Stimulated activated CD4-positive, alpha-beta T cell treated with anti-CD3 and anti-CD28 coated beads, Interleukin-2, amount 100 ng/mL, for 4 hours (primary cell): ENCODE data around the gene OSBPL3.

Experiments used
- DNase-seq: peaks from one replicate; pipeline ENCODE4 v3.0.0-alpha.2; 2020; ENCODE audit warnings: low read depth

Gene OSBPL3

GRCh38 chr7:24793982-24794648 lies 185.9 kb downstream of the OSBPL3 start:
- DNase-seq, result no peak

- DNase-seq, result no peak
These were observed 190.9 kb downstream of the OSBPL3 start for GRCh38 chr7:24788961-24789576.

GRCh38 chr7:24788075-24788474 lies 191.9 kb downstream of the OSBPL3 start:
- DNase-seq, result no peak

GRCh38 chr7:24786941-24787340 lies 193.0 kb downstream of the OSBPL3 start:
- DNase-seq, result no peak

GRCh38 chr7:24786306-24786705 lies 193.7 kb downstream of the OSBPL3 start:
- DNase-seq, result no peak

- DNase-seq, result no peak
These were observed 195.7 kb downstream of the OSBPL3 start for GRCh38 chr7:24784277-24784676.

- no peak for DNase-seq
These were observed 196.3 kb downstream of the OSBPL3 start for GRCh38 chr7:24783698-24784097.

GRCh38 chr7:24781106-24781505 lies 198.9 kb downstream of the OSBPL3 start:
- no peak for DNase-seq

GRCh38 chr7:24779283-24779655 lies 200.7 kb downstream of the OSBPL3 start:
- DNase-seq, result no peak

- no peak for DNase-seq
These were observed 201.3 kb downstream of the OSBPL3 start for GRCh38 chr7:24778543-24779282.

GRCh38 chr7:24777806-24778205 lies 202.2 kb downstream of the OSBPL3 start:
- no peak for DNase-seq

- no peak for DNase-seq
These were observed 206.3 kb downstream of the OSBPL3 start for GRCh38 chr7:24773646-24774045.

- no peak for DNase-seq
These were observed 210.1 kb downstream of the OSBPL3 start for GRCh38 chr7:24769851-24770250.

GRCh38 chr7:24769014-24769830 lies 210.8 kb downstream of the OSBPL3 start:
- DNase-seq, result no peak

GRCh38 chr7:24767878-24768569 lies 212.0 kb downstream of the OSBPL3 start:
- no peak for DNase-seq

- DNase-seq, result no peak
These were observed 214.8 kb downstream of the OSBPL3 start for GRCh38 chr7:24764972-24765744.

GRCh38 chr7:24764011-24764410 lies 216.0 kb downstream of the OSBPL3 start:
- no peak for DNase-seq

- DNase-seq, result no peak
These were observed 216.6 kb downstream of the OSBPL3 start for GRCh38 chr7:24763303-24763901.

GRCh38 chr7:24762771-24763170 lies 217.2 kb downstream of the OSBPL3 start:
- no peak for DNase-seq

GRCh38 chr7:24760968-24761367 lies 219.0 kb downstream of the OSBPL3 start:
- DNase-seq, result no peak
